ENCODE data around the gene TMEM18. TPM values are rescaled to one million over a fixed set of nuclear protein-coding genes. Genes with fewer than 3 reads are reported as not detected.

Gene TMEM18
- total RNA-seq, 1 experiment from 2014 or later: 33.5 TPM

DNA sequence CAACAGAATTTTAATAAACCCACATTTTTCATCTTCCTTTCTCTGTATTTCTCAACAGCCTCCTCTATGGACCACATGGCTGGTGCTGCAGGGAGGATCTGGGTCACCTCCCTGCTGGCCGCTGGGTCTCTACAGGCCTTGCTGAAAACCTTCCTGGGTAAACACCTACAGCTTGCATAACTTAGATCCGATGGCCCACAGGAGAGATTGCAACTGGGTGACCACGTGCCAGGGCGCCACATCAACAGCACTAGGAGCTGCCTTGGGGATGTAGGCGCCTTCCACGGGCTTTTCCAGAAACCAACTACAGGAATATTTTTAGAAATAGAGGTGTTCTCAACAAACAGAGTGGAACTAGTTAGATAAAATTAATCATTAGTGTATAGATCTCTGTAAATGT, 19.4 kb downstream of the TMEM18 start:
- Histone ChIP-seq H3K9me2 (ENCODE audit: insufficient read depth) (no peaks in the 10 kb centered on the region), H3K36me3 (ENCODE audit: control insufficient read depth in 1 of 2, insufficient read depth in 2 of 2, low read length in 2 of 2) (no peaks in the 10 kb centered on the region), H3K27me3 (ENCODE audit: insufficient read depth, low read length) (0 out of 2 replicates have a peak, but pooled peaks cover 3% of the 10 kb centered on the region), H3K4me2 (ENCODE audit: low read length) (no peak overlapping the region), H3K9me3 (ENCODE audit: control insufficient read depth in 1 of 2, insufficient read depth in 1 of 2, low read depth in 1 of 2, low read length in 2 of 2) (no peaks in the 10 kb centered on the region), H3K79me2 (ENCODE audit: insufficient read depth, low read length) (no peaks in the 10 kb centered on the region), H3K4me1 (ENCODE audit: control insufficient read depth in 1 of 2, insufficient read depth in 2 of 2, low read length in 2 of 2) (no peaks in the 10 kb centered on the region), H3K27ac (ENCODE audit: low read depth, low read length) (no peak overlapping the region), H3K4me3 (replicated peaks in 1 of 2; ENCODE audit: low read depth in 1 of 2, low read length in 2 of 2) (no peak overlapping the region), H2AFZ (ENCODE audit: low read depth, low read length, poor library complexity, severe bottlenecking) (no peak overlapping the region), H3K9ac (ENCODE audit: low read length) (no peak overlapping the region), H4K20me1 (ENCODE audit: insufficient read depth) (no peaks in the 10 kb centered on the region)
- ChIA-PET POLR2A (no interaction called here), CTCF (interaction anchor here (1.3 kb wide), 1 partner anchor 15 kb away, joined by 3 read pairs; no protein-coding TSS in a partner anchor), RAD21 (ENCODE audit: low non-redundant PET in 1 of 2, low total read pairs in 2 of 2, uncharacterized antibody in 2 of 2, unreplicated experiment in 2 of 2) (no interaction called here)
- TF ChIP-seq, protein P1, sequence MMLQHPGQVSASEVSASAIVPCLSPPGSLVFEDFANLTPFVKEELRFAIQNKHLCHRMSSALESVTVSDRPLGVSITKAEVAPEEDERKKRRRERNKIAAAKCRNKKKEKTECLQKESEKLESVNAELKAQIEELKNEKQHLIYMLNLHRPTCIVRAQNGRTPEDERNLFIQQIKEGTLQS (IDR thresholded peaks at IDR 0.05): no peak
- DNase-seq (ENCODE audit: low read depth, low spot score): no peak
- no peak for ATAC-seq
- BruUV-seq (replicated peaks): no TSS peak
- intact Hi-C loops (cut with micrococcal nuclease): no loop called here

DNA sequence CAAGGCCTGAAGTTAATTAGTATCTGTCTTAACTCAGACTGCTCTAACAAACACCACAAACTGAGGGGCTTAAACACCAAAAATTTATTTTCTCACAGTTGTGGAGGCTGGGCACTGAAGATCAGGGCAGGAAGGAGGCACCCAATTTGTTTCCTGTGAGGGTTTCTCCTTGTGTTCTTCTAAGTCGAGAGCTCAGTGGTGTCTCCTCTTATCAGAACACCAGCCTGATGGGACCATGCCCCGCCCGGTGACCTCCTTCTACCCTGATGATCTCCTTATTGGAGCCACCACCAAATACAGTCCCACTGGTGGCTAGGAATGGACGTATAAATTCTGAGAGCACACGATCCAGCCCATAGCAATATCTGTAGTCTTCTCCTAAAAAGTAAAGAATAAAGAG, 20.5 kb downstream of the TMEM18 start:
- Histone ChIP-seq H3K9ac (ENCODE audit: low read length) (no peak overlapping the region), H3K4me1 (ENCODE audit: control insufficient read depth in 1 of 2, insufficient read depth in 2 of 2, low read length in 2 of 2) (no peaks in the 10 kb centered on the region), H3K36me3 (ENCODE audit: control insufficient read depth in 1 of 2, insufficient read depth in 2 of 2, low read length in 2 of 2) (no peaks in the 10 kb centered on the region), H3K79me2 (ENCODE audit: insufficient read depth, low read length) (no peaks in the 10 kb centered on the region), H3K4me3 (replicated peaks in 1 of 2; ENCODE audit: low read depth in 1 of 2, low read length in 2 of 2) (no peak overlapping the region), H3K27me3 (ENCODE audit: insufficient read depth, low read length) (0 out of 2 replicates have a peak, but pooled peaks cover 3% of the 10 kb centered on the region), H2AFZ (ENCODE audit: low read depth, low read length, poor library complexity, severe bottlenecking) (no peak overlapping the region), H3K4me2 (ENCODE audit: low read length) (no peak overlapping the region), H3K9me3 (ENCODE audit: control insufficient read depth in 1 of 2, insufficient read depth in 1 of 2, low read depth in 1 of 2, low read length in 2 of 2) (no peaks in the 10 kb centered on the region), H3K27ac (ENCODE audit: low read depth, low read length) (no peak overlapping the region), H4K20me1 (ENCODE audit: insufficient read depth) (no peaks in the 10 kb centered on the region), H3K9me2 (ENCODE audit: insufficient read depth) (no peaks in the 10 kb centered on the region)
- no peak for ATAC-seq
- POLR2A ChIA-PET: no interaction called here
- BruUV-seq (replicated peaks): no TSS peak
- no peak for DNase-seq (ENCODE audit: low read depth, low spot score)
- RAD21 ChIA-PET (ENCODE audit: low non-redundant PET in 1 of 2, low total read pairs in 2 of 2, uncharacterized antibody in 2 of 2, unreplicated experiment in 2 of 2): no interaction called here
- TF ChIP-seq SIN3A (IDR thresholded peaks at IDR 0.05; ENCODE audit: low read depth) (no peak), JUND (IDR thresholded peaks at IDR 0.05) (no peak), SP1 (IDR thresholded peaks at IDR 0.05; ENCODE audit: low read depth) (no peak), EZH2 (IDR thresholded peaks at IDR 0.05) (no peak), ZFX (IDR thresholded peaks at IDR 0.05) (no peak)
- TF ChIP-seq, protein P2, sequence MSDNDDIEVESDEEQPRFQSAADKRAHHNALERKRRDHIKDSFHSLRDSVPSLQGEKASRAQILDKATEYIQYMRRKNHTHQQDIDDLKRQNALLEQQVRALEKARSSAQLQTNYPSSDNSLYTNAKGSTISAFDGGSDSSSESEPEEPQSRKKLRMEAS (IDR thresholded peaks at IDR 0.05): no peak
- intact Hi-C loops (cut with micrococcal nuclease): no loop called here
- CTCF ChIA-PET: no interaction called here

All from HCT116 (cell line).